HG03460 (cell line): ENCODE measurements around the gene REV1.

Experiments
- ATAC-seq: cut with Tn5 transposase; IDR thresholded peaks from one replicate; pipeline ENCODE4 v1.9.1; 2021; ENCODE audit not compliant: unreplicated experiment

REV1 gene

DNA sequence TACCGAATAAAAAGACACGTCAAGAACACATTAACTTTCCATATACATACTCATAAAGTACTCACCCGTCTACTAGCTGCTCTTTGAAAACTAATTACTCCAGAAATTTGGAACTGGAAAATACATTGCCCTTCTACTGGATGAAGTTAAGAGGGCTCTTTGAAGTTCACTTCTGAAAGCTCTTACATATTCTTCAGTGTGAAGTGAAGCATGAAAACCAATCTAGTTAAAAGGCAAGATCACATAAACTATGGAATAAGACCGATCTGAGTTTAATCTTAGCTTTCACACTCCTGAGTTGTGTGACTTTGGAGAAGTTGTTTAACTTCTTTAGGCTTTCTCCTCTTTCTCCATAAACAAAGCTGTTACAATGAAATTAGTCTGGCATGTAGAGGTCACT lies 38.5 kb downstream of the REV1 start:
- ATAC-seq, result no peak

DNA sequence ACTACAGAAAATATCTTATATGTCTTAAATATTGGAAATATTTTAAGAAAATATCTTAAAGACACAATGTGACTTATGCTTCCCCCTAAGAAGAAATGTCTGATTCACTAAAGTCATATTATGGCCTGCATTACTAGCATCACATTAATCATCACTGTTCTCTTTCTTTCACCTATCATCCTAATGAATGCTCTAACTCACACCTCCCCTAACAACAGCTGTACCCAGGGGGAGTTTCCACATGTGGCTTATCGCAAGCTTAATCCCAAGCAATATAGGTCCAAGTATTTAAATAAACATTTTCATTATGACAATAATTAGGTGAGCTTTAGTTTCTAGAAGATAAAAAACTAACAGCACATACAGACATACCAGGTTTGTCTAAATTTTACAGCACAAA lies 39.6 kb downstream of the REV1 start:
- ATAC-seq, result no peak

DNA sequence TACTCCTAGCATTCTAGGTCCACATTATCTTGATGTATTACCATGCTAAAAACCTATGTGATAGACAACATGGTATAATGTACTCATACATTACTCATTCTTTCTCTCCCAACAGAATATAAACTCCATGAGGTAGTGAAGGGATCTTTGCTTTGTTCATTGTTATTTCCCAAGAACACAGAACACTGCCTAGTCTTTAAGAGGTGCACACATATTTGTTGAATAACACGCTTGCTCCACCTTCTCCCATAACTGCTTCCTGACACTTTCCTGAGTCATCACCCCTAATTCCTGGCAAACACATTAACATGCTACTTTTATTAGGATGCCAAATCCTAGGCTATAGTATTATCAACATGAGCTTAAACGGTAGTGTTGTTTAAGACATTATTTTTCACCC lies 41.3 kb downstream of the REV1 start:
- ATAC-seq, result no peak

DNA sequence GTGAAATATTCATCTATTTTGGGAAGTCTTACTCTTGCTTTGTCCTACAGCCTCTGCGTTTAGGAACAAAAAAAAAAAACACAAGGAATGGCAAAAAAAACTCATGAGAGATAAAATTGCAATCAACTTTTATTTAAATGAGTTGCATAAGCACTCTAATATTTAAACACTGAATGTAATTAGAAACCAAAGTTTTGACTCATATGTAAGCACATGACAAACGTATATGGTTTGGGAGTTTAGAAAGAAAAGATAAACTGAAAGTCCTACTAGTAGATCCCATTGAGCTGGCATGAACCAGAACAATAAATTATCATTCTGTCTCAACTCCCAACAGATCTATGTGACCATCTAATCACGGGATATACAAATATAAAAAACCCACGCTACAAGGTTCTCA lies 44.8 kb downstream of the REV1 start:
- no peak for ATAC-seq

DNA sequence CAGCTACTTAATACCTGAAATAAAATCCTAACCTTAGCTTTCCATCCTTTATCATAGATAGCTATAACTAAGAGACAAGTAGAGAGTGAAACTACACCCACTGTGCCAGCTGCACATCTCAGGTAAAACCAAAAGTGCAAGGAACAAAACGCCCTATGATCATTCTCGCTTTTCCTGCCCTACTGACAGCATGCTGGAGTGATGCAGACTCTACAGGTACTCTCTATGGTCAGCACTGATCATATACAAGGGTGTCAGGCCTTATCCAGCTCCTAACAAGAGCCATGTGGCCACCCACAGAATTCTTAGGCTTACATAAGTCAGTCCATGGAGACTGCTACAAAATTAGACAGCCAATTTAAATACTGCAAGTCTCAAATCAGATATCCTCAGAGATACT lies 45.6 kb downstream of the REV1 start:
- no peak for ATAC-seq

DNA sequence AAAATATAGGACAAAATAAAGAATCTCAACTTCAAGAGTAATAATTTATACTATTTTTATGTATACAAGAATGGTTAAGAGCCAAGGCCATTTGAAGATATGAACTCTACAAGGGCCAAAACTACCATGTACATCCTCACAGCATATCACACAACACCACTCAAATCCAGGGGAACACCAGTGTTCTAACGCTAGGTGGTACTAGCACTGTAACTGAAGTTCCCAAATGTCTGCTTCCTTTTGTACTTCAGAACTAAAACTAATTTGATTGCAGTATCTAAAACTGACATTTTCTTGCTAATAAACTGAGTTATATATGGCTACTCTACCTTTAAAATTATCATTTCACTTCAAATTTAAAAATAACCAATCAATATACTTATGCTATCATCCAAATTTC lies 47.0 kb downstream of the REV1 start:
- no peak for ATAC-seq

DNA sequence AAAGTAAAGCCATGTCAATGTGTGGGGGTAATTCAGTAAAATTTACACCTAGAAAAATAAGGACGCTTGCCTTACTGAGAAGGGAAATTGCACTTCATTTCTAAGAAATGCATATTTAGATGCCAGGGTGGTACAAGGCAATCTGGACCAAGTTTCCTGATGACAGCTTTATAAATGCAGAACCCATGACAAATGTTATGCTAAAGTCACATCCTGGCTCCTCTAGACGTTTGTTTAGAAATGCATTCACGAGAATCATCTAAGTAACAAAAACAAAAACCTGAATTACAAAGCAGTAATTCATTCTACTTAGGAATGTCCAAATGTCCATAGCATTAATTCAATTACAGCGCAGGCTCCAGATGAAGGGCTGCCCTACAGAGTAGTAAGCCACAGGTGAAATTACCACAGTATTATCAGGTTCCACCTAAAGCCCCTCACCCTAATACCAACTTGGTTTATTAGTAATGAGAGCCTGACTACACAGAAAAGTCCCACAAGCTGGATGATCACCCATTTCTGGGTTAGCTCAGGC lies 49.8 kb downstream of the REV1 start:
- ATAC-seq, result no peak

DNA sequence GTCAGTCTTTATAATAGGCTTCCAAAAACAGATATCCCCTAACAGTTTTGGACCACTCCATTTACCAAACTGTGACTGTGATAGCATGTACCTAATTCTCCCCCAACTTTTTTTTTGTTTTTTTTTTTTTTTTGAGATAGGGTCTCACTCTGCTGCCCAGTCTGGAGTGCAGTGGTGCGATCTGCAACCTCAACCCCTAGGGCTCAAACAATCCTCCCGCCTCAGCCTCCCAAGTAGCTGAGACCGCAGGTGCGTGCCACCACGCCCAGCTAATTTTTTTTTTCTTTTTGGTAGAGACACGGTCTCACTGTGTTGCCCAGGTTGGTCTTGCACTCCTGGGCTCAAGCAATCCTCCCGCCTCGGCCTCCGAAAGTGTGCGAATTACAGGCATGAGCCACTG lies 52.9 kb downstream of the REV1 start:
- no peak for ATAC-seq

DNA sequence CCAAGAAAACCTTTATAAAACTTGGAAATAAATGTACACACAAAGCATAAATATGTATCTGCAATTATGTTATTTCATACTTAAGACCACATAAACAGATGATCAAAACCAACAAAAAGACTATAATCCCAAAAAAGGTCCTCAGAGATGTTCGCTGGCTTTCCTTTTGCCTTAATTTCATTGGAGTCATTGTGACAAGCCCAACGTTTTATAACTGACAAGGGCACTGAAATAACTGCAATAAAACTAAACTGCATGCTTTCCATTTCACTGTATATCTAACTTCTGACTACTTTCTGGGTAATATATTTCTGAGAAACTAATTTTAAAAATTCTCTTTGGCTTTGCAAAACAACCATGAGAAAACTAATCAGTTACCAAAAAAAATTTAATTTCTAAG lies 56.5 kb downstream of the REV1 start:
- ATAC-seq, result no peak

DNA sequence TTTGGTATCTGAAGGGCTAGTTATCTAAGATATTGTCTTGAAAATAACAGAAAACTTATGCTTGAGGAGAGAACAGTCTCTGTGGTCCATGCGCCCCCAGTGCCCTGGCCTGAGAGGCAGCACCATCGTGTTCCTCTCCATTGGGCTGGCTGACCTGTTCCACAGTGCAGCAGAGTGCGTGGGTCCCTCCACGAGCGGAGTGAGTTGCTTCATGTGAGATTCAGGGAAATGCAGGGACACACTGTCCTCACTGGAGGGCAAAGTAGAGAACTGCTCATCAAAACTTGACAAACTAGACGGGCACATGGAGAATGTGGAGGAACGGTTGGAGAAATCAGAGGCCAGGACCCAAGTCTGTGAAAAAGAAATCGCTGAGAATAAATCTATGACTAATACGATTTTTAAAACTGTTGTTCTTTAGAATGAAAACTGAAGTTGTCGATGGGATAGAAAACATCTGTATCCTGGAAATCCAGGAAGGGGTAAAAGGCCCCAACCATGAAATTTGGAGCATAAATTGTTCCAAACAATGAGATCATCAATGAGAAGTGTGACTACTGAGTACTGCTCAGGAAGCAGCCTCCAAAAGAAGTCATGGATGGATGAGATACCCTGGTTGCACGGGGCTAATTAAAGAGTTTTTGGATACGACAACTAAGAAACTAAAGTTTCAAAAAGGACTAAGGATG lies 58.1 kb downstream of the REV1 start:
- no peak for ATAC-seq

DNA sequence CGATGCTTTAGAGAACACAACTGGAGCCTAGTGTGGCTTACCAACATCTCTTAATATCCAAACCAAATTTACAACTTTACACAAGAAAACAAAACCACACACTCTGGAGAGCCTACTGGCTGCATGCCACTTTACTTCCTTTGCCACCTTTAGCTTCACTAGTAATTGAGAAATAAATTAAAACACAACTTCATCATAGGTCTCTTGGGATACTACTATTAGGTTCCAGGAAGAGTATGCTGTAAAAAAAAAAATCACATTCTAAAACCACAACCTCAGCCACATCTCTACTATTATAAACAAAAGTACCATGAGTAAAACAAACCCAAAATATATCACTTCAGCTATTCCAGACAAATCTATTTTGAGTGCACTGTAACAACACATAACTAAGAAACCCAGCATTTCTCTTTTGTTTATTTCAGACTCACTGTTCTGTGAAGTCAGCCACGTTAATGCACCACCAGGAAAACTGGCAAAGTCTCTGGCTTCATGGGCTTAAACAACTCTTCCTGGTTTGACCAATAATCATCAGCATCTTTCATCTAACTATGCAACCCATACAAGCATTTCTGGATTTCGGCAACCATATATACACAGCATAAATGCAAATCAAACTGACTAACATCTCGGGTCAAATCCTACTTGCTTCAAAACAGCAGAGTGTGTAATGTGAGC lies 59.1 kb downstream of the REV1 start:
- no peak for ATAC-seq

DNA sequence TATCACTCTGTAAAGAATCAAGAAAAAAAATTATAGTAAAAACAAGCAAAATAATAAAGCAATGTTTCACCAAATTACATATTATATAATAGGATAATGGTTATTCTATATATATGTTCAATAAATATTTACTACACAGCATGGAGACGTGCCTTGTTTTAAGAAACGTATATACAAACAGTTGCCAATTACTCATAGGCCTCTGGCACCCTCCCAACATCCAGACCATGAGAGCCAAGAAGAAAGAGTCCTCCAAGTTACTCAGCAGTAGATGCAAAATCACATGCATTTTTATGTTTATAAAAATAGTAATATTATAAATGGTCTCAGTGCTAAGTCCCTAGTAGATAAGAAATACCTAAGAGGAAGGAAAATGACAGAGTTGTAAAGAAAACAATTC lies 64.8 kb downstream of the REV1 start:
- ATAC-seq, result no peak

DNA sequence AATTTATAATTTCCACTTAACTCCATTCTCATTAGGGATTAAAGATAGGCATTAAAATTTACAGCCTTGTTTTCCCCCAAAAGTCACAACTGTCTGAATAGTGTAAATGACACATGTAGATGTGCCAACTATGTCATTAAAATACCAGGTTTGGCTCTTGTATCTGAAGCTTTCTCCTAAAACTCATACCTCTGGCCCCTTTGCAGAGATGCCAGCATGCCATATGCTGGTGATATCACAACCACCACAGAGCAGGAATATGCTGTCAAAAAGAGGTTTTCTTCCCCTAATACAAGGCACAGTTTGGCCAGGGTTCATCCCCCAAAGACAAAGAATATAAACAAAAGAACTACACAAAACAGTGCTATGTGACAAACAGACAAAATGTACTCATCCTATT lies 65.4 kb downstream of the REV1 start:
- no peak for ATAC-seq

DNA sequence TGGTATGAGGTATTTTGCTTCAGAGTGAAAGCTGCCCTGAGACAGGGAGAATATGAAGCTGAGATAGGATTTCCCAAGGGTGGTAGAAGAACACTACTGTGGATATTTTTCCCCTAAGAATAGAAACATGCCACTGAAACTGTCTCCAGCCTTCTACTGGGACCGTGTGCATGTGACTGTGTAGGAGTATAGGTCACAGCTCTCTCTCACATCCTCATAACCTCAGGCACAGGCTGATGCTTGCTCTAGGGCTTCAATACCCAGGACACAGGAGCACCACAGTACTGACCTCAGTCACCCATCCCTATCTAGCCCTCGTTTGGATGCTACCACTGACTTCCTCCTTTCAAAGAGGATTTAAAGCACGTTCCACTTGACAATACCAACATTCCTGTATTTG lies 67.2 kb downstream of the REV1 start:
- ATAC-seq, result no peak

DNA sequence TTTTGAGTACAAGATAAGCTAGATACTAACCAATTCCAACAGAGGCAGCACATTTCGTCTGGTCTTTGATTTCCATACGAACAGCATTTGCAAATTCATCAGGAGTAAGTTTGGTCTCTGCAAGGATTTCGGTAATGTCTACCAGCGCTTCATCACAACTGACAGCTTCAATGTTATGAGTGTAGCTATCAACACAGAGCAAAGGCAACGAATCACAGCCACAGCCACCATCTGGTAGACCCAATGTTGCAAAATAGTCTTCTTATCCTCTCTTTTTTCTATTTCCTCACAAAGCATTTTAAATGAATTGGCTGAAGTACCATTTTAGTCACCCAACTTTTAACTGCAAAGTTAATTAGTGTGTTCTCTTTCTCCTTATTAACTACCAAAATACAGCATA lies 68.3 kb downstream of the REV1 start:
- ATAC-seq, result no peak

DNA sequence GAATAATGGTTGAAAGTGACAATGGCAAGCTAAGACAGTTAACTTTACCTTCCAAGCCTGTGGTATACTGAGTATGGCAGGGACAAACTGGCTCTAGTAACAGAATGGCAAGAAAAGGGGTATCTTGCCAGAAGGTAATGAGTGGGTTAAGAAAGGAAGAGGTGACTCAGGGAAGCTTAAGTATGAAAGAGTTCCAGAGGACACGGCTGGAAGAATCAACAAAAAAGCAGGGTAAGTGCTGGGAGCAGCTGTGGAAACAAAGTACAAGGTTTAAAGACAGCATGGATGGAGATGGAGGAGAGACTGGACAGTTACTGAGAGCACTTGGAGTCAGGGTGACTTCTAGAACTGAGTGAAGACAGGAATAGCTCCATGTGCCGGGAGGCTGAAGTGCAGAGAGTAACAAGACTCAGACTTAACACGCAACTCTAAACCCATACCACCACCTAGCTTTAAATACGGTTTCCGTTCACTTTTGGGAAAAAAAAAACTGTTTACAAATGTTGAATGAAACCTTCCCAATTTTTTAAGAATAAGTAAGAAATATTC lies 69.0 kb downstream of the REV1 start:
- no peak for ATAC-seq

DNA sequence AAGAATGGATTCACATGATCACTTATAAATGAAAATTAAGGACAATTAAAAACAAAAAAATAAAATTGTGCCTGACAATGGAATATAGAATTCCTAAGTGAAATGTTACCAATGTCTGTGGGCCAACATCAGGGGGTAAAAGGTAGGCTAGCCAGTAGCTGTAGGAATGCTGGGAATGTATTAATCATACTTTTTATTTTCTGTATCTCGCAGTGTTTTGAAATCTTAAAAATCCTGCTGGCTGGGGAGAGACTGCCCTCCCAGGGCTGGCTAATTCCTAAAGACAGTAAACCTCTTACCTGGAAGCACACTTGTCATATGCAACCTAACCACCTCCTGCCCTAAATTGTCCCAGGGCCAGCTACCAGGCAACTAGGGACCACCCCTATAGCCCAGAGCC lies 69.8 kb downstream of the REV1 start:
- ATAC-seq, result no peak

DNA sequence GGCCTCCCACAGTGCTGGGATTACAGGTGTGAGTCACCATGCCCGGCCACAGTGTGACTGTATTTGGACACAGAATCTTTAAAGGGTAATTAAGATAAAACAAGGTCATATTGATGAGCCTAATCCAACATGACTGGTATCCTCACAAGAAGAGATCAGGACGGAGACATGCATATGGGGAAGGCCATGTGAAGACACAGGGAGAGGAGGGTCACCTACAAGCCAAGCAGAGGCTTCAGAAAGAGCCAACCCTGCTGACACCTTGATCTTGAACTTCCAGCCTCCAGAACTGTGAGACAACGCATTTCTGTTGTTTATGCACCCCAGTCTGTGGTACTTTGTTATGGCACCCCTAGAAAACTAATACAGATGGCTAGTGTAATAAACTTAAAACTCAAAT lies 72.4 kb downstream of the REV1 start:
- no peak for ATAC-seq

DNA sequence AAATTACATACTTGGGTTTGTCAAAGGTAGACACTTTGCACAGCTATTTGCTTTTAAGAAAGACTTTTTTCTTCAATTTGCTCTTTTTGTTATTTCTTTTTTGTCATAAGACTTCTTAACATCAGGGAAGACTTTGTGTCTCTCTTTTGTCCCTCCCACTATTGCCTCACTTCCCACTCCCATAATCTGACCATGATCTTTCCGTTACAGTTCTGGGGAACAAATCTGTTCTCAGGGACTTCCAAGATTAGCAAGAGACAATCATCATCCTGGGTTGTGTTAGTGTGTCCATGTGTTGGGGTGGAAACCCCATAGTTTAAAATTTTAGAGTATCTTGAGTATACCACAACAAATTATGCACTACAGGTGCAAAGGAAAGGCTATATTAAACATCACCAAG lies 75.3 kb downstream of the REV1 start:
- ATAC-seq, result no peak

DNA sequence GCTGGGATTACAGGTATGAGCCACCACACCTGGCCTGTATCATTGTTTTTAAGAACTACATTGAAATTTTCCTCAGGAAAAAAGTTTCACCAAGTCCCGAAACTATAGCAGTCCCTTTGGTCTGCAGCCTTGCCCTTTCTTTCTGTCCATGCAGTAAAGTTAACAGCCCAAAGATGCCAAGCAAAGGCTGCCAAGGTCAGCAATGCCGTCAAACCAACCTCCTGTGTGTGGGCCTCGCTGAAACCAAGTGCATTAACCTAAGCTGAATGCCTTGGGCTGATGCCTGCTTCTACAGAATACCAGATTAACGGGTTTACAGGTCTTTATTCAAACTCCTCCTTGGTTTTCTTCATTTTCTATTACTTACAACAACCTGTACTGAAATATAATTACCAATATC lies 79.5 kb downstream of the REV1 start:
- no peak for ATAC-seq

DNA sequence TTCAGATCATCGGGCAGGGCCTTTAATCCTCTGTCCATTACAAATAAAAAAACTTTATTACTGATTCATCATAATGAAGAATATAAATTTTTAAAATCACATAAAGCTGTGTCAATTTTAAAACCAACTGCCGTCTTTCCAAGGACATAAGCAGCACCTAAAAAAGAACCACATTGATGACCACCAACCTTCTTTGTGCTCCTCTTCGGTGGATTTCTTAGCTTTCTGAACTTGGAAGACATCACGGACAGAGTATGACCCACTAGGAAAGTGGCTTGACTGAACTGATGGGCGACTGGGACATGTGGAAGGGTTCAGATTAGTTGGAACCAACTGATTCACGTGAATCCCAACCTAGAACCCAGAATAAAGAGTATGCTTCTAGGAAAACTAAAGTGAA lies 83.7 kb downstream of the REV1 start:
- no peak for ATAC-seq

DNA sequence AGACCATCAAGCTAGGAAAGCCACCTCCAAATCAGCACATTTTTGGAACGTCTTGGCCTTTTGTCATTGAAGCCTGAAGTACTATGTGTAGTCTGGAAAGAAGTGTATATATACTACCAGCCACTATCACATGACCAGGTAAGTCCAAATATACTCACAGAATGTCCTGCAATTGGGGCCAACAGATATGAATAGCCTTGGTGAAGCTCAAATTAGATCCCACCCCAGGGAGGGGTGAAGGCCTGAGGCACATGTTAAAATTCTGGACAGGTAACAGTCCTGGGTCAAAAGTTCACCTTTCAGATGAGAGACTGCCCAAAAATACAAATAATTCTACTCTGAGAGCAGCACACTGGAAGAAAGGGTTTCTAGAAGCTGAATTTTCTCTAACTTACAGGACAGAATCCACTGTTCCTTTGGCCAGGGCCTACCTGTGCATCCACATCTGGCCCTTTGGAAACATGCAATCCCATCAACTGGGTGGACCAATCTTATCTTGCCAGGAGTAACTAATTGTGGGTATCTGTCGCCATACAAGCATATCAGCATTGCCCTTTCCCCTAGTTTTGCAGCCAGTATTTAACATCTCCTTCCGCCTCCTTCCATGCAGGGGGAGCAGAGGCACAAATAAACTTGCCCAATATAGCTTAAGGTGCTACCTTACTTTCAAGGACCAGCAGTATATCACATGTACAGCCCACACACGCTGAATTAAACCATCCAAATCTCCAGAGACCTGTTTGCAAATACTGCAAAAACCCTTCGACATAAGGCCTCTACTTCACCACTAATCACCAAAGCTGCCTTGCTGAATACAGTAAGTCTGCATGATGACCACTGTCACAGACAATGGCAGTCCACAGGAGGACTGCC lies 84.8 kb downstream of the REV1 start:
- ATAC-seq, result no peak
